Stimulated activated CD4-positive, alpha-beta T cell treated with anti-CD3 and anti-CD28 coated beads, TNF-alpha, amount 100 ng/mL, for 1 hour (primary cell): ENCODE data around the gene NMRK2.
"Not testable (repeated sequence)": the region's sequence is repeated elsewhere in the genome, so short reads cannot be mapped to it uniquely, and the experiment has no call there.

Source experiments
- DNase-seq, 3 donors: peaks; one replicate each; pipeline ENCODE4 v3.0.0-alpha.2; 2020; ENCODE audit warnings: low read depth in 3 of 3, low spot score in 1 of 3

Gene NMRK2

GRCh38 chr19:3936506-3937442, 3.9 kb downstream of the NMRK2 start:
- no peak for DNase-seq

GRCh38 chr19:3938300-3938950, 5.6 kb downstream of the NMRK2 start:
- DNase-seq = not testable (repeated sequence)

- no peak for DNase-seq
These were observed 10.0 kb downstream of the NMRK2 start for GRCh38 chr19:3942790-3943409.

GRCh38 chr19:3944018-3944721, 11.3 kb downstream of the NMRK2 start:
- no peak for DNase-seq

GRCh38 chr19:3945838-3946237, 13.0 kb downstream of the NMRK2 start:
- no peak for DNase-seq

- DNase-seq = not testable (repeated sequence)
These were observed 14.6 kb downstream of the NMRK2 start for GRCh38 chr19:3947316-3947933.

- DNase-seq = no peak
These were observed 16.4 kb downstream of the NMRK2 start for GRCh38 chr19:3949294-3949693.

GRCh38 chr19:3949997-3950859, 17.4 kb downstream of the NMRK2 start:
- no peak for DNase-seq

- DNase-seq = no peak
These were observed 18.3 kb downstream of the NMRK2 start for GRCh38 chr19:3950871-3951861.

GRCh38 chr19:3952755-3953276, 19.9 kb downstream of the NMRK2 start:
- not testable (repeated sequence) for DNase-seq

GRCh38 chr19:3954107-3954506, 21.2 kb downstream of the NMRK2 start:
- DNase-seq = no peak

GRCh38 chr19:3955276-3955675, 22.4 kb downstream of the NMRK2 start:
- not testable (repeated sequence) for DNase-seq

GRCh38 chr19:3955688-3956087, 22.8 kb downstream of the NMRK2 start:
- DNase-seq = no peak

- no peak for DNase-seq
These were observed 26.2 kb downstream of the NMRK2 start for GRCh38 chr19:3958836-3959765.

GRCh38 chr19:3959766-3960131, 26.9 kb downstream of the NMRK2 start:
- no peak for DNase-seq

- DNase-seq = no peak
These were observed 28.1 kb downstream of the NMRK2 start for GRCh38 chr19:3961007-3961406.

- DNase-seq = no peak
These were observed 30.8 kb downstream of the NMRK2 start for GRCh38 chr19:3963458-3964255.
